AG10803 (cell line): ENCODE results near the gene FRMD4A.
A peak's percentile ranks its signal among the peaks of the same experiment; 100 is the strongest.

Source experiments
- DNase-seq: peaks from one replicate; pipeline ENCODE4 v3.0.0; 2010; ENCODE audit warnings: low read depth
- H3K4me3 ChIP-seq: 2 replicates; pipeline ENCODE4 v1.5.1; 2011; ENCODE audit warnings: mild to moderate bottlenecking, low read length, control low read depth
- TF ChIP-seq, protein P1 (sequence below): conservative IDR thresholded peaks from 2 replicates; pipeline ENCODE4 v1.5.1; 2011; ENCODE audit warnings: mild to moderate bottlenecking, low read length, control low read depth, inconsistent platforms

Gene FRMD4A

GRCh38 chr10:14022052-14022451, 308.7 kb downstream of the FRMD4A start:
- DNase-seq: no peak
- TF ChIP-seq, protein P1, sequence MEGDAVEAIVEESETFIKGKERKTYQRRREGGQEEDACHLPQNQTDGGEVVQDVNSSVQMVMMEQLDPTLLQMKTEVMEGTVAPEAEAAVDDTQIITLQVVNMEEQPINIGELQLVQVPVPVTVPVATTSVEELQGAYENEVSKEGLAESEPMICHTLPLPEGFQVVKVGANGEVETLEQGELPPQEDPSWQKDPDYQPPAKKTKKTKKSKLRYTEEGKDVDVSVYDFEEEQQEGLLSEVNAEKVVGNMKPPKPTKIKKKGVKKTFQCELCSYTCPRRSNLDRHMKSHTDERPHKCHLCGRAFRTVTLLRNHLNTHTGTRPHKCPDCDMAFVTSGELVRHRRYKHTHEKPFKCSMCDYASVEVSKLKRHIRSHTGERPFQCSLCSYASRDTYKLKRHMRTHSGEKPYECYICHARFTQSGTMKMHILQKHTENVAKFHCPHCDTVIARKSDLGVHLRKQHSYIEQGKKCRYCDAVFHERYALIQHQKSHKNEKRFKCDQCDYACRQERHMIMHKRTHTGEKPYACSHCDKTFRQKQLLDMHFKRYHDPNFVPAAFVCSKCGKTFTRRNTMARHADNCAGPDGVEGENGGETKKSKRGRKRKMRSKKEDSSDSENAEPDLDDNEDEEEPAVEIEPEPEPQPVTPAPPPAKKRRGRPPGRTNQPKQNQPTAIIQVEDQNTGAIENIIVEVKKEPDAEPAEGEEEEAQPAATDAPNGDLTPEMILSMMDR: no peak
- H3K4me3 ChIP-seq: no peak overlapping the region

DNA sequence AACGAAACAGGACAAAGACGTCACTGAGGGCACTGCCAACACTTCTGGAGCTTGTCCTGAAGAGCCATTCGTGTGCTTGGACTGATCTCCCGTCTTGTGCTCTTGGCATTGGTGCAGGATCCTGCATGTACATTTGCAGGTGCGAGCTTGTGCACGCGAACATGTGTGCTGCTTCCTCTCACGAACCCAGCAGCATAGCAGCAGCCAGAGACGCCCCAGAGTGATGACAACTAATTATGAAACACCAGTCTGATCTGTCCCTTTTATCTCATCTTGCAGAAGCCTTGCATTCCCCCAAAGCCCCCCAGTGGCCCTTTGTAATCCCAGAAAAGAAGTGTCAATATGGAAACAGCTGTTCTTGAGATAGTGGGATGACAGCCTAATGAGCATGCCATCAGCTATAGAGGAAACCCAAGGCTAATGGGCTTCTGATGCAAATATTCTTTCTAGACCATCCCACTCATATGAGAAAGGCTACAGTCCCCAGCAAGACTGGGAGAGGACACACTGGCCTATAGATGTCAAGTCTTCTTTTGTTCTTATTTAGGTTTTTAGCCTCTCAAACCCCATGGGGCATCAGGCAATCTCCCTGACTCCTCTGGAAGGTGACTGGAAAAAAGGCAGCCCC, 310.6 kb downstream of the FRMD4A start:
- TF ChIP-seq, protein P1: no peak
- DNase-seq: no peak
- H3K4me3 ChIP-seq: no peak overlapping the region

DNA sequence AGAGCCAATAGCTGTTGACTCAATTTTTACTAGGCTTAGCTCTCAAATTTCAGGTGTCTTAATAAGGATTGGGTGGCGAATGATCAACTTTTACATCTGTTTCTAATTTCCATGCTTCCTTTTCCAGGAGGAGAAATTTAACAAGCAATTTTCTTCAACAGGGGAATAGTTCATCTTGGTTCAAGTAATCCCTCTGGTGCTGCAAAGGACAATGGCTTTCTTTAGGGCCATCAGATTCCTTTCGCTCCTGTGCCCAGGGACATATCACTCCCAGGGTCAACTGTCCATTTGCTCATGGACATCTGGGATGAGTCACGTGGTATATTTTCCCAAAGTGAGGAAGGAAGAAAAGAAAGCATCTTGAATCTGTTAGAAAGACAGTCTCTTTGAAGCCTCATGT, 313.3 kb downstream of the FRMD4A start:
- TF ChIP-seq, protein P1: no peak
- DNase-seq: peak; percentile 71
- no peak overlapping the region for H3K4me3 ChIP-seq

DNA sequence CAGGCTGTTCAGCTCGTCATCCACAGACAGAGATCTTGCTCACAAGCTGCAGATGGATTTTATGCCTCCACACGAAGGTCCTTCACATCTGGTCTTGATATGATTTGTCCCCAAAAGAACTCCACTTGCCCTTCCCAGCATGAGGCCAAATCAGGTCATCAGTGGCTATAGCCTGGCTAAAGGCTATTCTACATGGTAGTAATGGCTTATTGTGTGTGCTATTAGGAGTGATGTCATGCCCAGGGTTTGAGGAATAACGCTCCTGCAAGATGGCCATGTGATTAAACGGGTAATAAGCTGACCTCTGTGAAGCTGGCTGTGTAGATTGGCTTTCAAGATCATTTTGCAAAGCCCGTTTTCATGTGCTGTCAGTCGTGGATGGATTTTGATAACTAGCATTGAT, 313.8 kb downstream of the FRMD4A start:
- no peak overlapping the region for H3K4me3 ChIP-seq
- peak; percentile 60 for DNase-seq

DNA sequence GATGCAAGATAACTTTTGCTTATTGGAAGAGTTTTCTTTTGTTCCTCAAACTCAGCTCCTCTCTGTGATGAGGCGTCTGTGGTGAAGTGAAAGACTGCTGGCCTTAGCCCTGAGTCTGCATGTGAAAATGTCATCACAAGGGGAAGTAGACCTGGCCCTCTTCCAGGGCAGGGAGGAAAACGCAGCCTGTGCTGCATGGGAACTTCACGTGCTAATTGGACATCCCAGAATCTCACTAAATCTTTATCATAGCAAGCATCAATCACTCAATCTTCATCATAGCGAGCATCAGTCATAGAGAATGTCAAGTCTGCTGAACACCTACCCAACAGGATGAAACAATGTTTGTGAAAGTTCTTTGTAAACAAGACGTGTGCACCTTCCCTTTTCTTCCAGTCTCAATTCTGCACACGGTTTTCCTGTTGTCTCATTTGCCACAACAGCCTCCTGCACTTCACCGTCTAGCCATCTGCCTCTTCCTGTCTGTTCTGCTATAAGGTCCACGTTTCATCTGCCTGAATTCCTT, 314.6 kb downstream of the FRMD4A start:
- no peak overlapping the region for H3K4me3 ChIP-seq
- TF ChIP-seq, protein P1: no peak
- DNase-seq: peak; percentile 46

More for the DNA sequence above, 313.8 kb downstream of the FRMD4A start:
- TF ChIP-seq, protein P1: no peak

- no peak overlapping the region for H3K4me3 ChIP-seq
- TF ChIP-seq, protein P1: no peak
- DNase-seq: no peak
Measured at GRCh38 chr10:14014423-14014822, 316.3 kb downstream of the FRMD4A start.
